22Rv1 (cell line): Measurements from ENCODE around the gene TWIST1.

Source experiments
- CTCF ChIP-seq: fragments of 450-650 bp; IDR thresholded peaks from 2 replicates; pipeline ENCODE4 v1.5.1; 2017; ENCODE audit warnings: mild to moderate bottlenecking
- ZFX ChIP-seq: fragments of 450-650 bp; IDR thresholded peaks from 2 replicates; pipeline ENCODE4 v1.6.1; 2017; ENCODE audit warnings: antibody characterized with exemption, borderline replicate concordance

- no peak for TF ChIP-seq CTCF
- no peak for TF ChIP-seq ZFX
Observed at GRCh38 chr7:19089797-19090196, 27.6 kb downstream of the TWIST1 start.
